ENCODE data around the gene SLC22A14.

Gene SLC22A14

DNA sequence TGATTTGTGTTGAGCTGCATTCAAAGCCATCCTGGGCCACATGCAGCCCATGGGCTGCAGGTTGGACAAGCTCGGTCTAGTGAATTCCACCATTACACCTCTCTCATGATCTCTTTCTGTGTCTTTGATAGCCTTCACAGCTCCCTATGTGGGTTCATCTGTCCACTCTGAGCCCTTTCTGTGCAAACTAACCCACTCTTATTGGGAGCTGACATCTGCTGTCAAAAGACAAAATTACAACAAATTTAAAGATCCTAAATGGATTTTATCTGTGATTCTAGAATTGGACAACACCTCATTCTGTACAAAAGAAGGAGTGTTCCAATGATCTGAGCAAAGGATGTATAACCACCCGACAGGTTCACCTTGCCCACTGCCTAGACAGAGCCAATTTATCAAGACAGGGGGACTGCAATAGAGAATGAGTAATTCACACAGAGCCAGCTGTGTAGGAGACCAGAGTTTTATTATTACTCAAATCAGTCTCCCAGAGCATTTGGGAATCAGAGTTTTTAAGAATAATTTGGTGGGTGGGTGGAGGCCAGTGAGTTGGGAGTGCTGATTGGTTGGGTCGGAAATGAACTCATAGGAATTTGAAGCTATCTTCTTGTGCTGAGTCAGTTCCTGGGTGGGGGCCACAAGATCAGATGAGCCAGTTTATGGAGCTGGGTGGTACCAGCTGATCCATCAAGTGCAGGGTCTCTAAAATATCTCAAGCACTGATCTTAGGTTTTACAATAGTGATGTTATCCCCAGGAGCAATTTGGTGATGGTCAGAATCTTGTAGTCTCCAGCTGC, 61.9 kb downstream of the SLC22A14 start:
- no peak for DNase-seq (ENCODE audit: low read depth in 1 of 2, low spot score in 1 of 2)

DNA sequence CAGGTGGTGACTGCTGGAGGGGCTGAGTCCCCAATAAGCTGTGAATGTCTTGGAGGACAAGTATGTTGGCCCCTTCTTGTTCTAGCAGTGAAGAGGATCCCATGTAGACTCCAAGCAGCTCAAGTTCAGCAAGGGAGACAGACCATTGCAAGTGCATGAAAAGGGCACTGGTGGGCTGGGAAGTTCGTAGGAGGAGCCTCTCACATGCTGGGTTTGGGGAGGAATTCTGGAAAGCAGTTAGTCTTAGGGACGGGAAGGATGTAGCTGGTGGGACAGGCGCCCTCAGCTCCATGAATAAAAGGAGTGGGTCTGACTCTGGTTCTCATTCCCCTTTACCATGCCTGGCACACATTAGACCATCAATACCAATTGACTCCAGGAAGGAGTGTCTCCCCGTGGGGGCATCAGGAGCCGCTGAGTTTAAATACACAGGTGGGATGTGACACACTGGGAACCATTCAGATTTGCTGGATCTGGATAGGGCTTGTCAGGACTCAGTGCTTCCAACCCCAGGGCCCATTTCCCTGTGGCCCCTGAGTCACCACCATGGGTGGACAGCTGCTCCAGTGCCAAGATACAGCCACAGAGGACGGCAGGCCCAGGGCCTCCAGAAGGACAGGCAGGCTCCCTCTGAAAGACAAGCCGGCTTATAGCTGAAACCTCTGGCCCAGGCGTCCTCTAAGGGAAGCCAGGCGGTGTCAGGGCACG, 63.9 kb downstream of the SLC22A14 start:
- DNase-seq (ENCODE audit: low read depth in 1 of 2, low spot score in 1 of 2), result no peak

DNA sequence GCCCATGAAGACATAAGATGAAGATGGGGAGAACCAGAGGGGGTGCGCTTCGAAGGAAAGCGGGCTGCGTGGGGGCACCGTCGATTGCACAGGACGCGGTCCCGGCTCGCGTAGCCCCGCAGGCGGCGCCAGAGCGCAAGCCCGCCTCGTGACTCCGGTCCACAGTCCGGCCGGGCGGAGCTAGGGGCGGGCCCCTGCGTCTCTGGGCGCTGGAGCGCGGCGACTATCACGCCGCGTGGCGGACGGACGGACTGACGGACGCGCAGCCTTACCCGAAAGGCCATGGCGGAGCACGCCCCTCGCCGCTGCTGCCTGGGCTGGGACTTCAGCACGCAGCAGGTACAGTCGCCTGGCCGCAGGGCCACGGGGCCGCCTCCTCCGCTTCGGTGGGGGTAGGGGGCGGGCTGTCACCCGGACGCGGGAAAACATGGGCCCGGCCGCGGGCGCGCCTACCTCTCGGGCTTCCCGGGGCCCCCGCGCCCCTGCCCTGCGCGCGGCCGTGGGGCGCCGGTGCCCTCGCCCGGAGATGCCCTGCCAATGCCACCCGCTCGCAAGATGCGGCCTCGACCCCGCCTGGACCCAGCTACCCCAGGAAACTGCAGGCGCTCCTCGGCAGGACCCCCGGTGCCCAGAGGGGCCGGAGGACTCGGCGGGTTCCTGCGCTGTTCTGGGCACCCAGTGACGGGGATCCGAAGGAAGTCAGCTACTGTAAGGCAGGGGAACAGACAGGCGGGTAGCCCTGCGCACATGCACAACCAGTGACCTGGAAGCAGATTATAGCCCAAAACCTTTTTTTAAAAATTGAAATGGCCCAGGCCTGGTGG, 64.7 kb downstream of the SLC22A14 start, which contains the start of gene XYLB:
TSS of gene XYLB (plus strand) at position 199 of the 824 bp plus-strand sequence. CDS start at position 283, 84 bp downstream.
- DNase-seq (ENCODE audit: low read depth in 1 of 2, low spot score in 1 of 2), result peak; percentile 56 to 60

DNA sequence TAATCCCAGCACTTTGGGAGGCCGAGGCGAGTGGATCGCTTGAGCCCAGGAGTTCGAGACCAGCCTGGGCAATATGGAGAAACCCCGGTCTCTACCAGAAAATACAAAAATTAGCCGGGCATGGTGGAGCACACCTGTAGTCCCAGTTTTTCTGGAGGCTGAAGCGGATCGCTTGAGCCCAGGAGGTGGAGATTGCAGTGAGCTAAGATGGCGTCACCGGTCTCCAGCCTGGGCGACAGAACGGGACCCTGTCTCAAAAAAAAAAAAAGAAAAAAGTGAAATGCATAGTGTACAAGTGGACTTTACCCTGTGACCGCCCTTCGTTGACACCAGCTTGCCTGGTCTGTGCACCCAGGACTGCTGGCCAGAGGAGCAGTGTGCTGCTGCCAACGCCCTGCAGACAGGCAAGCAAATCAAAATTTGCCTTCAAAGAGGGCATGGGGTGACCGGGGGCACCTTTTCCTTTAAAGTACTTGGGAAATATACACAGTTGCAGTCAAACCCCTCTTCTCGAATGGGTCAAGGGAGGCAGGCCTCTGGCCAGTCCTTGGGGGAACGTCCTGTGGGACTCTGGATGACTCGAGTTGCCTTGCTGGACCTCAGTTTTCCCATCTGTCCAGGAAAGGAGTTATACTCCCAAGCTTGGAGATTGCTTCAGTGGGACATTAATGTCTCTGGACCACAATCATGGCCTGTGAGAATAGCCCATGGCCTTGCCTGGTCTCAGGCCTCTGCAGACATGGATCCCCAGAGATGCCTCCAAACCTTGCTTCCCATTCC, 65.5 kb downstream of the SLC22A14 start:
- no peak for DNase-seq (ENCODE audit: low read depth in 1 of 2, low spot score in 1 of 2)

DNA sequence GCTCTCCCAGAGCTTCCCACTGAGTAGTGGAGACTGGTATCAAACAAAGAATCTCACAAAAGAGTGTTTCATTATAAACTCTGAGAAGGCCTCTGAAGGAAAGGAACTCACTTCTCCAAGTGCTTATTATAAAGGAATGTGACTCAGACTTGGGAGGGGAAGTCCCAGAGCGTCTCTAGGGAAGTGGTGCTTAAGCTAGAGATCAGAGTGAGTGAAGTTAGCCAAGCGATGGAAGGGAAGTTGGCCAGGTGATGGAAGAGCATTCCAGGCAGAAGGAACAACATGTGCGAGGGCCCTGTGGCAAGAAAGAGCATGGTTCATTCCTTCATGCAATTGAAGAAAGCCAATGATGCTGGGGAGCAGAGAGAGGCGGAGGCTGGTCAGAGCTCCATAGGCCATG, 66.8 kb downstream of the SLC22A14 start:
- DNase-seq (ENCODE audit: low read depth in 1 of 2, low spot score in 1 of 2), result no peak

DNA sequence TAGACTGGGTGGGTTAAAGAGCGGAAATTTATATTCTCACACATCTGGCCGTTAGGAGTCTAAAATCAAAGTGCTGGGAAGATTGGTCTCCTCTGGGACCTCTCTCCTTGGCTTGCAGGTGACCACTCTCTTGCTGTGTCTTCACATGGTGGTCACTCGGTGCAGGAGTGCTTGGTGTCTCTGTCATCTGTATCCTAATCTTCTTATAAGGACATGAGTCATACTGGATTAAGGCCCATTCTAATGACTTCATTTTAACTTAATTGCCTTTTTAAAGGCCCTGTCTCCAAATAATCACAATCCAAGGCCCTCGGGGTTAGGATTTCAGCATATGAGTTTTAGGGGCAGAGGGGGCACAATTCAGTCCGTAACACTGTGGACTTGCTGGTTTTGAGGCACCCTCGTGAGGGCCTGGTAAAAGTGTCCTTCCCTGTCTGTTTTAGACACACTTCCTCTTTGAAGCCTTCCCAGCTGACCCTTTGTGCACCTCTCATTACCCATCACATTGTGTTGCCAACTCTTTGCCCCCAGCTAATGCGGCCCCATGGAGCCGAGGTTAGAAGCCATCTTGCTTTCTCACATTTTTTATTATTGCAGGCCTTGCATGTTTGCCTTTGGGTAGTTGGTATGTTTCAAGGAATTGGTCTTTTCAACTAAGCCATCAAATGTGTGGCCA, 67.7 kb downstream of the SLC22A14 start:
- no peak for DNase-seq (ENCODE audit: low read depth in 1 of 2, low spot score in 1 of 2)

DNA sequence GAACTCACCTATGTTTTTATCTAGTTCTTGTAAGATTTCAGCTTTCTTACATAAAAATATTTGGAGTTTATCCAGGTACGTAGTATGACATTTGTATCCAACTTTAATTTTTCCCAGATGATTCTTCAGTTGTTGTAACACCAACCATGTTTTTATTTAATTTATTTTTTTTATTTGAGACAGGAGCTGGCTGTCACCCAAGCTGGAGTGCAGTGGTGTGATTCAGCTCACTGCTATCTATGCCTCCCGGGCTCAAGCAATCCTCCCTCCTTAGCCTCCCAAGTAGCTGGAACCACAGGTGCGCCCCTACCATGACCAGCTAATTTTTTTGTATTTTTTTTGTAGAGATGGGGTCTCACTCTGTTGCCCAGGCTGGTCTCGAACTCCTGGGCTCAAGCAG, 71.1 kb downstream of the SLC22A14 start:
- DNase-seq (ENCODE audit: low read depth in 1 of 2, low spot score in 1 of 2), result no peak

DNA sequence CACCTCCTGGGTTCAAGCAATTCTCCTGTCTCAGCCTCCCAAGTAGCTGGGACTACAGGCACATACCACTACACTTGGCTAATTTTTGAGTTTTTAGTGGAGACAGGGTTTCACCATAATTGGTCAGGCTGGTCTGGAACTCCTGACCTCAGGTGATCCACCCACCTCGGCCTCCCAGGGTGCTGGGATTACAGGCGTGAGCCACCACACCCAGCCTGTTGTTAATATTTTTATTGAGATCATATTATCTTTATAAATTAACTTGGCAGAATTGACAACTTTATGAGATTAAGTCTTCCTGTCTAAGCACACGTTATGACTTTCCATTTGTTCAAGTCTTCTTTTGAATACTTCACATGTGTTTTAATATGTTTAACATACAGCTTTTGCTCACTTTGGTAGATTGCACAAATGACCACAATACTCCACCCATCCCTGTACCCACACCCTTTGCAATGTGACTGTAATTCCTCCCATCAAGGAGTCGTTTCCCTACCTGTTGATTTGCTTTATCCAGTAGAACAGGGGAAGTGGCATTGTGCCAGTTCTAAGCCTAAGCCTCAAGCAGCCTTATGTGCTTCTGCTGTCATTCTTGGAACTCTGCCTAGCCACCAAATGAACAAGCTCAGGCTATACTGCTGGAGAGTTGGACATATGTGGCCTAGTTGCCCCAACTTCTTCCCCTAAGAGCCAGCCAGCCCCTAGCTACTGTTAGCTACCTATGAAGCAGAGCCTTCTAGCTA, 72.7 kb downstream of the SLC22A14 start:
- no peak for DNase-seq (ENCODE audit: low read depth in 1 of 2, low spot score in 1 of 2)

DNA sequence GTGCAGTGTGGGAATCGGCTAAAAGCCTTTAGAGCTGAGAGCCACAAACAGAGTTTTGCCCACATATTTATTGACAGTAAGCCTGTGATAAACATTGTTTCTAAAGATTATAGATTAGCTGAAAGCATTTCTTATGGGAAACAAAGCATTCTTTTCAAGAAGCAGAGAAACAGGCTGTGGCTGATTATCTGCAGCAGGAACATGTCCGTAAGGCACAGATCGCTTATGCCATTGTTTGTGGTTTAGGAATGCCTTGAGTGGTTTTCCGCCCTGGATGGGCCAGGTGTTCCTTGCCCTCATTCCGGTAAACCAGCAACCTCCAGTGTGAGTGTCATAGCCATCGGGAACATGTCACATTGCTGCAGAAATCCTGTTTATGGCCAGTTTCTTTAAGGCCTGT, 76.9 kb downstream of the SLC22A14 start:
- no peak for DNase-seq (ENCODE audit: low read depth in 1 of 2, low spot score in 1 of 2)

DNA sequence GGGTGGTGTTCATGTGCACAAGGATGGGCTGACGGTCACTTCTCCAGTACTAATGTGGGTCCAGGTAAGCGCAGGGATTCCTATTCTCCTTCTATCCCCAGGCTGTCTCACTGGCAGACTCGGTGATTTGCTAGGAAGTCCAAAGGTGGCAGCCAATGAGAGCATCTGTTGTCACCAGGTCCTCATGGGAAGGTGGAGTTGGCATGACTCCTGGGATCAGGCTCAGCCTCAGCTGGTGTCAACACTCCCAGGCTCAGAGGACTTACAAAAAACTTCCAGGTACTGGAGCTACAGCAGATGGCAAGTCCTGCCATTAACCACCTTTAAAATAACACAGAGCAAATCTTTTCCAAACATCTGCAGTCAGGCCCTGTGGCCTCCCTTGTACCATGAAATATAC, 78.3 kb downstream of the SLC22A14 start:
- no peak for DNase-seq (ENCODE audit: low read depth in 1 of 2, low spot score in 1 of 2)

DNA sequence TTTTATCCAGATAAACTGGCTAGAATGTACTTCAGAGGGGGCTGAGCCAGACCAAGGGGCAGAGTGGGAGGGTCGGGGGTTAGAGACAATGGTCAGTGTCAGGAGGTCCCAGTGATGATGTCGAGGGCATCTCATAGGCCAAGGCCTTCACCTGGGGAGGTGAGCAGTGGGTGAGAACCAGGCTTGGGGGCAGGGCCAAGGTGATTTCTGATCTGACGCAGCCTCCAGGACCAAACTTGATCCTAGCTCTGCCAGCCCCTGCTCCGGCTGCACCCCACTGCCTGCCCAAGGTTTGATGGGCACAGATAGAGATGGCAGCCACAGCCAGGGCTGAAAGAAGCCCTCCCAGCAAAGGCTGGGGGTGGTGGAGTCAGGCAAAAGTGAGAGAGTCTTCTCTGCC, 79.4 kb downstream of the SLC22A14 start:
- no peak for DNase-seq (ENCODE audit: low read depth in 1 of 2, low spot score in 1 of 2)

DNA sequence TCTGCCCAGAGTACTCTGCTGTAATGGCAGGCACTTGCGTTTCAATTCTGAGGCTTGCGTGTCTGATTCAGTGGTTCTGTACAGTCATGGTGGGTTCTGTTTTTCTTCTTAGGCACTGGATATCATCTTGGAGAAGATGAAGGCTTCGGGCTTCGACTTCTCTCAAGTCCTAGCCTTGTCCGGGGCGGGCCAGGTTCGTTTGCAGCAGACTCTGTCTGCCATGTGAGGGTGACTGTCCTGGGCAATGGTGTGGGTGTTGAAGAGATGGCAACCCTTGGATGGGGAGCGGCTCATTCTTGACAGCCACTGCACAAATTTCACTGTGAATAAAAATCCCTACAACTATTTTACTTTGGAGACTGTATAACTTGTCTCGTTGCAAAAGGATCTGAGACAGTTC, 80.7 kb downstream of the SLC22A14 start:
- DNase-seq (ENCODE audit: low read depth in 1 of 2, low spot score in 1 of 2), result no peak

DNA sequence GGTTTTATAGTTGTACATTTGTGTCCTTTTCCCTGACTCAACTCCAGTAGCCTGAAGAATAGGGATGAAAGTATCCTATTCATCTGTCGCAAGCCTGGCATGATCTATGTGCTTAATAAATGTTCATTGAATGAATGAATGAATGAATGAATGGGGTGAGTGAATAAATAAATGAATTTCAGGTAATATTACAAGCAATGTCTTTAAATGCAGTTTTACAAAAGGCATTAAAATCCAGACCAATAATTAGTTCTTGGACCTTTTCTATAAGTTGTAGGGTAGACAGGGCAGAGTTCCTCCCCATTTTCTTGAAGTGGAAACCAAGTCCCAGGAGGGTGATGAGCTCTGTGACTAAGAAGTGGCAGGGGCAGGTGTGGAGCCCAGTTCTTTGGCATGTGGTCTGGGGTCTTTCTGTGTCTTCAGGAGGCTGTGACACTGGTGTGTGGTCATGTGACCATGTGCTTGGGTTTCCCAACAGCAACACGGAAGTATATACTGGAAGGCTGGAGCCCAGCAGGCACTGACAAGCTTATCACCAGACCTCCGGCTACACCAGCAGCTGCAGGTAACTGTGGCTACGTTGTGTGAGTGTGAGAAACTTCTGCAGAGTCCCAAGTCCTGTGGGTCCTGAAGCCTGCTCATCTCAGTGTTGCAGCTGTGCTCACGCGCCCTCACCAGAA, 82.8 kb downstream of the SLC22A14 start:
- DNase-seq (ENCODE audit: low read depth in 1 of 2, low spot score in 1 of 2), result no peak

DNA sequence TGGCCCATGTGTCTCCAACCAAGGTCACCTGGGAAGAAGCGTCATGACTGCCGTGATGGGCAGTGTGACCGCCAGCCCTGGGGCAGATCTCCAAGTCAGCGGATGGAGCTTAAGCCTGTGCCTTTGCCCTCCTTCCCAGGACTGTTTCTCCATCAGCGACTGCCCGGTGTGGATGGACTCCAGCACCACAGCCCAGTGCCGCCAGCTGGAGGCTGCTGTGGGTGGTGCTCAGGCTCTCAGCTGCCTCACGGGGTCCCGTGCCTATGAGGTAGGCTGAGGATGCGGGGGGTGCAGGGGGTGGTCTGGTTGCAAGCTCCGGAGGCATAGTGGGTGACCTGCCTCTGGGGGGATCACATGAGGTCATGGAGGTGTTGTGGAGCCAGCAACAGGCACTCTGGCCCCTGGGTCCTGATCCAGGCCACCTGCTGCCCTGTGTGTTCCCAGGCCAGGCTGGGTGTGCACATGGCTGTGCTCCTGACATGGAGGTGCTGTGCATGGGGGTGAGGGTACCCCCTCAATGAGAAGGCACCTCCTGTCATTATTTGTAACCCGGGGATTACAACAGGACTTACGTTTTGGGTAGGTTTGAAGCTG, 83.5 kb downstream of the SLC22A14 start:
- no peak for DNase-seq (ENCODE audit: low read depth in 1 of 2, low spot score in 1 of 2)

DNA sequence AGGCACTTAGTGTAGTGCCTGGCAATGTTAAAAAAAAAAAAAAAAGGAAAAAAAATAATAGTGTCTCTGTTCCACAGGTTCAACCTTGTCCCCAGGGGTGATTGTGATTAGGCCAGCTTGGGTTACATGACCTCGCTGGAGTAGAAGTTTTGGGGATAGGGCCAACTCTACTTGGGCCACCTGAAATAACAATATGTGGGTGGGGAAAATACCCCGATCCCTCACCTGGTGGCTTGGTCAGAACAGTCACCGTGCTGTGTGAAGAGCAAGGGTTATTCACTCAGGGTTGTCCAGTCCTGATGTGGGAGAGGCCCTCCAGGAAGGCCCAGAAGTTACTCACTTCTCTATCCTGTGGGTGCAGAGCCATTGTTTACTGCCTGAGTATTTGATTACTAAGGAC, 84.0 kb downstream of the SLC22A14 start:
- no peak for DNase-seq (ENCODE audit: low read depth in 1 of 2, low spot score in 1 of 2)

DNA sequence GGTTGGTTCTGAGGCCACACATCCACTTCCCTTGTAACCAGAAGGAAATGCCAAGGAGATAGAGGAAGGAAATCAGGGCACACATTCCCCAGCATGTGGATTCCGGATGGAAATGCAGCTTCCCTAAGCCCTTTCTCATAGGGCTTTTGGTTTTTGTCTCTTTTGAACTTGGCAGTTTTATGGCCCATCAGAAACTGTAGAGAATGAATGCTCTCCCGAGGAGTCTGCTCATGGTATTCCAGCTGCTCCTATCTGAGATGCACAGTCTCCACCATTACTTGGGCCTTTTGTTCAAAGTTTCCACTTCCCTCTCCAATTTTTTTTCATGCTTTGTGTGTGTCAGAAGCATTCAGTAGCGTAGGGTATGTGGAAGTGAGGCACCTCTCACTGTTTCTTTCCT, 85.7 kb downstream of the SLC22A14 start:
- no peak for DNase-seq (ENCODE audit: low read depth in 1 of 2, low spot score in 1 of 2)
